HG02588 (cell line): ENCODE results near the gene DGAT2L6.

Experiments used
- ATAC-seq: cut with Tn5 transposase; IDR thresholded peaks from one replicate; pipeline ENCODE4 v1.9.1; 2021; ENCODE audit warnings: mild to moderate bottlenecking, moderate library complexity; ENCODE audit not compliant: unreplicated experiment

The DGAT2L6 gene, protein sequence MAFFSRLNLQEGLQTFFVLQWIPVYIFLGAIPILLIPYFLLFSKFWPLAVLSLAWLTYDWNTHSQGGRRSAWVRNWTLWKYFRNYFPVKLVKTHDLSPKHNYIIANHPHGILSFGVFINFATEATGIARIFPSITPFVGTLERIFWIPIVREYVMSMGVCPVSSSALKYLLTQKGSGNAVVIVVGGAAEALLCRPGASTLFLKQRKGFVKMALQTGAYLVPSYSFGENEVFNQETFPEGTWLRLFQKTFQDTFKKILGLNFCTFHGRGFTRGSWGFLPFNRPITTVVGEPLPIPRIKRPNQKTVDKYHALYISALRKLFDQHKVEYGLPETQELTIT

GRCh38 chrX:70176938-70177533 lies at the start of gene DGAT2L6:
TSS of gene DGAT2L6 (plus strand) at chrX:70177483. CDS start at chrX:70177583, 100 bp downstream.
- ATAC-seq = peak; percentile 55

DNA sequence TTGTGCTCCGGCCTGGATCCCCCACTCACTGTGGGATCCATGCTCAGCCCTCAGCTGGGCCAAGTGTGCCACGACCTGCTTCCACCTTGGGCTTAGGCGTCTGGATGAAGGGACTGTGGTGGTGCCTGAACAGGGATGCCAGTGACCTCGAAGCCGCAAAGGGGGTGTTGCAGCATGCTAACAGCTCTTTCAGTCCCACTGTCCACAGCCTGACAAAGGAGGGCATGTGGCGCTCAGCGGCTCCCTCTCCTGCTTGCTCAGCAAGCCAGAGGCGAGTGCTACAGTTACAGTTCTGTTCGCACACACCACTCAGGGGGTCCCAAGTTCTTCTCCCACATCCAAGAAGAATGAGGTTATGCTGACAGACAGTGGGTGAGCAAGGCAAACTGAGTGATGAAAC lies 49.2 kb upstream of the DGAT2L6 start:
- ATAC-seq = no peak

GRCh38 chrX:70129816-70130215 lies 47.5 kb upstream of the DGAT2L6 start:
- no peak for ATAC-seq

DNA sequence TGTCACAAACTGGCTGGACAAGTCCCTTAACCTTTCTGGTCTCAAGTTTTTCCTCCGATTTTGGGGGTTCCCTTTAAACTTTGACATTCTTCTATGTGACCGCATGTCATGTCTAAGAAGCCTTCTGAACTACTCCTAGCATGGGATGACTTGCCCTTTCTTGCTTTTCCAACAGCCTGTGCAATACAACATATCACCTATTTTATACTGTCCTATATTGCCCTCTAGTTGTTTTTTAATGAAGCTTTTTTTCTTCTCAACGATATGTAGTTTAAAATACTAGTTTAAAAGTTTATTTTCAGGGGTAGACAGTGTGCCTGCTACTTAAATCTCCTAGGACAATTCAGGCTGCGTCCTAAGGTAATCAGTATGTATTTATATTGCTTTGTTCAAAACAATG lies 45.1 kb upstream of the DGAT2L6 start:
- no peak for ATAC-seq

DNA sequence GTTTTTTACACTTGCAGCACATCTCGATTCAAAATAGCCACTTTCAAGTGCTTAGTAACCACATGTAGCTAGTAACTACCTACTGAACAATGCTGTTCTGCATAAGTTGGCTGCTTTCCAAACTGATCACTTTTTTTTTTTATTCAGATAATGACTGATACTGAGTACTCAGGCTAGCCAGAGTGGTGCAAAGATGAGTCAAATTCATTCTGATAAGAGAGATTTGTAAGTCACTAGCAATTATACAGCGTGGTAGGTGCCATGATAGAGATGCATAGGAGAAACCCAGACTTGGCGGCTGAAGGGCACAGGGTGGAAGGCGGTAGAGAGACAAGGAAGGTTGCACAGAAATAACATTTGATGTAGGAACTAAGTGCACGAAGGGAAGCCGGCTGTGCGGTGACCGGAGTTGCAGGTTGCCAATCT lies 44.4 kb upstream of the DGAT2L6 start:
- ATAC-seq = no peak

DNA sequence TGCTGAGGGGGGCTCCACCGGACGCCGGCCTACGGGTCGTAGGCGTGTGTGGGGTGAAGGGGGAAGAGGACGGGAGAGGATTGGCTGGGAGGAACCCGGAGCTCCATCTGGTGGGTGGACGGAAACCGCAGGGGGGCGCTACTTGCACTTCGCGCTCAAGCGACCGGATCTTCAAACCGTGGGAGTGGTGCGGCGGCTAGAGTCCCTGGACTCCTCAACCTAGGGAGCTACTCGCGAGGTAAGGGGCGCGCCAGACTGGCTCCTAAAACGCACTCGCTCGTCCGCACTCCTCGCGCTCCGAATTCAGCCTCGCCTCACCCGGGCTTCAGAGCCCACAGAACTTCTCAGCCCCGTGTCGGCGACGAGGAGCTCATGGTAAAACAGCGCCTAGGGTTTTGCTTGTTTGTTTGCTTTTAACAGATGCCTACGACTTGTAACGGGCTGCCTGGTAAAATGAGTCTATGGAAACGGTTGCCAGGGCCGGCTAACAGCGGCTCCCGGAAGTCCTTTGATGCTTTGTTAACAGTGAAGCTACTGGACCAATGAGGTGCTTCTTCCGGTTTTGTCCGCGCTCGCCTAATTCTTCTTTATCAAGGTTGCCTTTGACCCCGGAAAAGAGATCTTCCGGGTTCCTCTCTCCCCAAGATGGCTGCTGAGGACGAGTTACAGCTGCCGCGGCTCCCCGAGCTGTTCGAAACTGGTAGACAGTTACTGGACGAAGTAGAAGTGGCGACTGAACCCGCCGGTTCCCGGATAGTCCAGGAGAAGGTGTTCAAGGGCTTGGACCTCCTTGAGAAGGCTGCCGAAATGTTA lies 43.8 kb upstream of the DGAT2L6 start, which contains the start of gene IGBP1:
Gene IGBP1, plus strand, starts transcription at position 145 of the 813 bp plus-strand sequence. Its CDS starts 501 bp downstream, at position 646.
- peak; percentile 92 for ATAC-seq

DNA sequence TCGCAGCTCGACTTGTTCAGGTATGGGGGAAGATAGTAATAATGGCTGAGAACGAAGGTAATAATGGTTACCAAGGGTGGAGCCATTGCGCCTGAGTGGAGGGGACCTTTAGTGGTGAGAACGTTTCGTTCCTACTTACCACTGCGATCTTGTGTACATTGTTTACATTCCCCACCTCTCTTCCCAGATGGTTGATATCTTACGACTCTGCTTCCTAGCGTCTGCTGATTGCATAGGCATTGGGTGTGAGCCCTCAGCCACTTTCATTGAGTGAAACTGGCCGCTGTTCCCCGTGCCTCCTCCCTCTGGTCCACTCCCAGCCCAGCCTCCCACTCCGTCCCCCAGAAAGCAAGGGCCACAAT lies 43.2 kb upstream of the DGAT2L6 start:
- ATAC-seq = peak; percentile 14

DNA sequence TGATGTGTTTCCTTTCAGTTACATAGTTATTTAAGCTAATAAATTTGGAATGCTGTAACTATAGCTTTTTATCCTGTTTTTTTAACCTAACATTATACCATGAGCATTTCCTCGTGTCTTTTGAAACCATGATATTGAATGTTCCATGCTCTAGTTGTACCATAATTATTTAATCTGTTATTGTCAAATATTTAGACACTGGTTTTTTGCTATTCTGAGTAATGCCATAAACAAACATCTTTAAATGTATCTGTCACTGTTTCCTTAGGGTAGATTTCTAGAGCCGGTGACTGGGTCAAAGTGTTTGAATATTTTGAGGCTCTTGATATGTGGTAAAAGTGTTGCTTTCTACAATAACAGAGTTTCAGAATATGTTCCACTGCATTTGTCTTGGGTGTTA lies 38.7 kb upstream of the DGAT2L6 start:
- ATAC-seq = no peak

DNA sequence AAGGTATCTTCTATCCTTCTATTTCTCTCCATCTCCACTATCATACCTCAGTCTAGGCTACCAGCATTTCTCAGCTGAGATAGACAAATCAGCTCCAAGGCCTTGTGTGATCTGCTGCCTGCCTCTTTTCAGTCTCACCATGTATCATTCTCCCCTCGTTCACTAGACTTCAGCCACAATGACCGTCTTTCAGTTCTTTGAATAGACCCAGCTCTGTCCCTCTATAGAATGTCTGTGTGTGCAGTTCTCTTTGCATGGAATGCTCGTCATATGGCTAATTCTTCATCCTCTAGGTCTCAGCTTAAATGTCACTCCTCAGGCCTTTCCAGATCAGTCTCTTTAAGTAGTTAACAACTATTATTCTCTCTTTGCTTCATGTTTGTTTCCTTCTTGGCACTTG lies 37.5 kb upstream of the DGAT2L6 start:
- ATAC-seq = no peak

- no peak for ATAC-seq
Measured at GRCh38 chrX:70141373-70141772, 35.9 kb upstream of the DGAT2L6 start.

- no peak for ATAC-seq
Measured at GRCh38 chrX:70166601-70167590, 10.4 kb upstream of the DGAT2L6 start.

GRCh38 chrX:70168238-70169188 lies 8.8 kb upstream of the DGAT2L6 start:
- ATAC-seq = no peak

GRCh38 chrX:70169281-70169680 lies 8.0 kb upstream of the DGAT2L6 start:
- ATAC-seq = no peak

DNA sequence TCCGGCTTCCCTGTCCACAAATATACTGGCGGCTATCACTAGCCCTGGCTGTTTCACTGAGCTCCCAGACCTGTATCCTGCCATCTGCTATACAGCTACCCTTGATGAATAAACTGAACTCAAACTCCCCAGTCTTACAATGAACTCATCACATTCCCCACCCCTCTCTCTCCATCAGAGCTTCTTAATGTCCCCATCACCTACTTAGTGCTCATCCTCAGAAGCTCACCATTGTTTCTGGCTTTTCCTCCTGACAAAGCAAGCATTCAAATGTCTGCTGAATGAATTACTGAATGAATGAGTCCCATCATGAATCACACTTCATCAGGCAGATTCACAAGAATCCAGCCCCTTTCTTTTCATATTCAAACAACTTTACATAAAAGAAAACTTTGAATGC lies 5.7 kb upstream of the DGAT2L6 start:
- ATAC-seq = no peak

DNA sequence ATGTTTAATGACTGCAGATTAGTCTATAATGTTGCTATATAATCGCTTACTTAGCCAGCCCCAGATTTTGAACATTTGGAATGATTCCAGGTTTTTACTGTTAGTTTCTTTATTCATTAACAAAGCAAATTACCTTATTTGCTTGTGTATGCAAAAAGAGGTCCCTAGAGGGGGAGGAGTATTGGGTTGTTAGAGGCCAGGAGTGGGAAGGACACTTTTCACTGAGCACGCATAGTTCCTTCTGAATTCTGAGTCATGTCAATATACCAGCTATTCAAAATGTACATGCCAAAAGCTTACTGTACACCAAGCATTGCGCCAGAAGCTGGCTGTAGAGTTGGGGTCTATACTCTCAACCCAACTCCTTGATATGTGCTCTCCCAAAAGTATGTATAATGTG lies 5.1 kb upstream of the DGAT2L6 start:
- ATAC-seq = no peak

GRCh38 chrX:70172964-70173363 lies 4.3 kb upstream of the DGAT2L6 start:
- no peak for ATAC-seq

GRCh38 chrX:70174754-70175153 lies 2.5 kb upstream of the DGAT2L6 start:
- ATAC-seq = no peak

GRCh38 chrX:70175338-70175737 lies 1.9 kb upstream of the DGAT2L6 start:
- no peak for ATAC-seq

DNA sequence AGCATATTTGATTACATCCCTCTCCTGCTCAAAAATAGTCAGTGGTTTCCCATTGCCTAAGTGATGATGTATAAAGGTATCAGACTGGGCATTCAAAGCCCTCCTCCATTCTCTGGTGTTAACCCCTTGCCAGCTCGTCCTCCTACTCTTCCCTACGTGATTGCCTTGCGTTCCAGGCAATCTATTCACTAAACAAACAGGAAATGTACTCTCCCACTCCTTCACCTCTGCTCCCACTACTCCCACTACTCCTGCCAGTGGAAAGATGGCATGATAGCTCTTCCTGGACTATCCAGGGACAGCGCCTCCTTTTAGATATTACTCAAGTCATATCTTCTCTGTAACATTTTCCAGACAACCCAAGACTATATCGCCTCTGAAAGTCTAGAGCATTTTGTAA lies 5.8 kb downstream of the DGAT2L6 start:
- ATAC-seq = no peak
